Cardiac muscle cell (in vitro differentiated cells and primary cell): Measurements from ENCODE around the gene PRKG1. TPM values are rescaled to one million over a fixed set of nuclear protein-coding genes. Genes with fewer than 3 reads are reported as not detected.

Source experiments
- DNase-seq, 2 donors: peaks; one replicate each; pipeline versions ENCODE4 v3.0.0 to v3.0.0-alpha.2; 2010 to 2017; ENCODE audit warnings: low read depth in 1 of 2, low spot score in 1 of 2
- H3K27ac ChIP-seq: fragments of 200-600 bp; sonication (generic); 2 replicates; pipeline ENCODE4 v1.5.1; 2016
- H3K27me3 ChIP-seq: fragments of 200-600 bp; sonication (generic); 2 replicates; pipeline ENCODE4 v1.6.0; 2016; ENCODE audit warnings: control low read depth
- H3K36me3 ChIP-seq: fragments of 200-600 bp; sonication (generic); 2 replicates; pipeline ENCODE4 v1.5.1; 2016; ENCODE audit warnings: control low read depth
- H3K4me1 ChIP-seq: fragments of 200-600 bp; sonication (generic); 2 replicates; pipeline ENCODE4 v1.8.1; 2017; ENCODE audit warnings: low read depth, mild to moderate bottlenecking, mixed run types
- H3K4me3 ChIP-seq: fragments of 200-600 bp; sonication (generic); 2 replicates; pipeline ENCODE4 v1.5.1; 2016; ENCODE audit warnings: mild to moderate bottlenecking
- H3K9me3 ChIP-seq: fragments of 200-600 bp; sonication (generic); 2 replicates; pipeline ENCODE4 v1.5.1; 2017; ENCODE audit warnings: low read depth, mild to moderate bottlenecking, control low read depth
- CTCF ChIP-seq: IDR thresholded peaks from 2 replicates; pipeline ENCODE4 v1.5.1; 2012; ENCODE audit warnings: low read depth, mild to moderate bottlenecking, low read length
- polyA plus RNA-seq: library from polyadenylated mRNA; unstranded; fragments of >200 nt; fragmentation: Nextera tagmentation; extraction: Ambion mirVana; gene quantifications from 2 replicates; pipeline ENCODE4 v1.2.1, GENCODE V29; 2016
- total RNA-seq: library from RNA; depleted of rRNA; stranded (reverse); fragments of >200 nt; gene quantifications from 2 replicates; pipeline ENCODE4 v1.2.3, GENCODE V29; 2016

PRKG1 gene
- total and polyA plus RNA-seq, 2 experiments from 2014 or later = 2.9 to 13.3 TPM

GRCh38 chr10:51400392-51401096 is 326.3 kb downstream of the PRKG1 start:
- H3K4me1 ChIP-seq = no peaks in the 10 kb centered on the region
- no peaks in the 10 kb centered on the region for H3K9me3 ChIP-seq
- no peak overlapping the region for H3K4me3 ChIP-seq
- no peak for DNase-seq
- H3K36me3 ChIP-seq = no peaks in the 10 kb centered on the region
- no peak overlapping the region for H3K27ac ChIP-seq
- no peaks in the 10 kb centered on the region for H3K27me3 ChIP-seq
- TF ChIP-seq CTCF = no peak

- no peak for DNase-seq
- H3K27me3 ChIP-seq = no peaks in the 10 kb centered on the region
- no peaks in the 10 kb centered on the region for H3K4me1 ChIP-seq
- H3K27ac ChIP-seq = no peak overlapping the region
- H3K4me3 ChIP-seq = no peak overlapping the region
- TF ChIP-seq CTCF = no peak
- no peaks in the 10 kb centered on the region for H3K9me3 ChIP-seq
- H3K36me3 ChIP-seq = no peaks in the 10 kb centered on the region
Observed at GRCh38 chr10:51403521-51403920, 329.2 kb downstream of the PRKG1 start.

GRCh38 chr10:51405580-51406351 is 331.5 kb downstream of the PRKG1 start:
- Histone ChIP-seq H3K9me3 (no peaks in the 10 kb centered on the region), H3K36me3 (no peaks in the 10 kb centered on the region), H3K4me1 (no peaks in the 10 kb centered on the region), H3K27ac (no peak overlapping the region), H3K4me3 (no peak overlapping the region), H3K27me3 (no peaks in the 10 kb centered on the region)
- TF ChIP-seq CTCF = no peak
- DNase-seq = peak in 1 of 2 donors; percentile 87

- Histone ChIP-seq H3K27ac (no peak overlapping the region), H3K36me3 (no peaks in the 10 kb centered on the region), H3K4me1 (no peaks in the 10 kb centered on the region), H3K9me3 (no peaks in the 10 kb centered on the region), H3K27me3 (no peaks in the 10 kb centered on the region), H3K4me3 (no peak overlapping the region)
- no peak for TF ChIP-seq CTCF
- no peak for DNase-seq
Observed at GRCh38 chr10:51406581-51406980, 332.3 kb downstream of the PRKG1 start.

- Histone ChIP-seq H3K27me3 (no peaks in the 10 kb centered on the region), H3K9me3 (no peaks in the 10 kb centered on the region), H3K4me1 (peaks cover 5% of the 10 kb centered on the region), H3K36me3 (no peaks in the 10 kb centered on the region), H3K27ac (no peak overlapping the region), H3K4me3 (no peak overlapping the region)
- TF ChIP-seq CTCF = no peak
- DNase-seq = no peak
Observed at GRCh38 chr10:51416494-51416893, 342.2 kb downstream of the PRKG1 start.
